Mucosa of descending colon (tissue), 3 donors: Measurements from ENCODE around the gene ARHGDIG. TPM values are rescaled to one million over a fixed set of nuclear protein-coding genes. Genes with fewer than 3 reads are reported as not detected.

ENCODE experiments used
- ATAC-seq: fragments of 200-7000 bp; cut with Tn5 transposase; one replicate; pipeline ENCODE4 v1.9.1; 2020; ENCODE audit warnings: mild to moderate bottlenecking, moderate library complexity
- DNase-seq, 3 donors: peaks; one replicate each; pipeline ENCODE4 v3.0.0-alpha.2; 2020
- H3K36me3 ChIP-seq: fragments of 200-600 bp; one replicate; pipeline ENCODE4 v1.8.0; 2021; ENCODE audit warnings: low read depth, mild to moderate bottlenecking
- H3K4me1 ChIP-seq: fragments of 200-600 bp; one replicate; pipeline ENCODE4 v1.8.0; 2021; ENCODE audit warnings: low read depth, mild to moderate bottlenecking
- H3K4me3 ChIP-seq: fragments of 200-600 bp; one replicate; pipeline ENCODE4 v1.8.0; 2021; ENCODE audit warnings: mild to moderate bottlenecking
- H3K9me3 ChIP-seq: fragments of 200-600 bp; one replicate; pipeline ENCODE4 v1.8.0; 2021; ENCODE audit warnings: mild to moderate bottlenecking
- intact Hi-C, 2 donors: fragments of 100-400 bp; cut with DNase I in 1 of 2; cut with micrococcal nuclease in 1 of 2; formaldehyde crosslinking; loops; one replicate each; pipeline versions ENCODE4 v1.11.0 to v1.11.1; 2022; cut with DNase I, micrococcal nuclease
- total RNA-seq, 3 donors: library from RNA; stranded (reverse); fragmentation: NEBNext Ultra II Directional in 2 of 3; extraction: Animal tissue kit (Norgen Biotek cat#: 25700) in 2 of 3; gene quantifications; one replicate each; pipeline versions ENCODE4 v1.2.1 to v1.2.4, GENCODE V29; 2021 to 2023
- TF ChIP-seq, protein P1 (sequence below): fragments of 200-600 bp; IDR thresholded peaks from one replicate; pipeline ENCODE4 v1.8.0; 2022; ENCODE audit warnings: antibody characterized with exemption, mild to moderate bottlenecking
- donor health status: DM: no; HTN: no; CAD: no; lungs with moderate emphysema.
- donor health status: DM: no; HTN: no; CAD: no.
- donor health status: DM: no; HTN: yes; CAD: no.

Gene ARHGDIG
- total RNA-seq, 3 donors from 2014 or later: 1.7 to 6.8 (median 1.9) TPM

DNA sequence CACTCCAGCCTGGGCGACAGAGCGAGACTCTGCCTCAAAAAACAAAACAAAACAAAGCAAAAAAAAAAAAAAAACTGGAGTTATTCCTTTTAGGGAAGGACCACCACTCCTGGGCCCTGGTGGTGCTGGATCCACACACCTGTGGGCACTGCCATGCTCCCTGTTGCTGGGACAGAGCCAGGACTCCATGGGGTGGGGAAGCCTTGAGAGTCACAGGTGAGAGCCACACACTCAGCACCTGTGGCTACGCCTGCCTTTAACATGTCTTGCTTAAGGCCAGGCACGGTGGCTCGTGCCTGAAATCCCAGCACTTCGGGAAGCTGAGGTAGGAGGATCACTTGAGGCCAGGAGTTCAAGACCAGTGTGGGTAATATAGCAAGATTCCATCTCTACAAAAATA lies 20.8 kb downstream of the ARHGDIG start:
- H3K36me3 ChIP-seq: no peaks in the 10 kb centered on the region
- no peaks in the 10 kb centered on the region for H3K4me1 ChIP-seq
- ATAC-seq (no peak), DNase-seq (no peak)
- no peak overlapping the region for H3K4me3 ChIP-seq
- intact Hi-C loops: no loop called here
- no peaks in the 10 kb centered on the region for H3K9me3 ChIP-seq
- TF ChIP-seq, protein P1, sequence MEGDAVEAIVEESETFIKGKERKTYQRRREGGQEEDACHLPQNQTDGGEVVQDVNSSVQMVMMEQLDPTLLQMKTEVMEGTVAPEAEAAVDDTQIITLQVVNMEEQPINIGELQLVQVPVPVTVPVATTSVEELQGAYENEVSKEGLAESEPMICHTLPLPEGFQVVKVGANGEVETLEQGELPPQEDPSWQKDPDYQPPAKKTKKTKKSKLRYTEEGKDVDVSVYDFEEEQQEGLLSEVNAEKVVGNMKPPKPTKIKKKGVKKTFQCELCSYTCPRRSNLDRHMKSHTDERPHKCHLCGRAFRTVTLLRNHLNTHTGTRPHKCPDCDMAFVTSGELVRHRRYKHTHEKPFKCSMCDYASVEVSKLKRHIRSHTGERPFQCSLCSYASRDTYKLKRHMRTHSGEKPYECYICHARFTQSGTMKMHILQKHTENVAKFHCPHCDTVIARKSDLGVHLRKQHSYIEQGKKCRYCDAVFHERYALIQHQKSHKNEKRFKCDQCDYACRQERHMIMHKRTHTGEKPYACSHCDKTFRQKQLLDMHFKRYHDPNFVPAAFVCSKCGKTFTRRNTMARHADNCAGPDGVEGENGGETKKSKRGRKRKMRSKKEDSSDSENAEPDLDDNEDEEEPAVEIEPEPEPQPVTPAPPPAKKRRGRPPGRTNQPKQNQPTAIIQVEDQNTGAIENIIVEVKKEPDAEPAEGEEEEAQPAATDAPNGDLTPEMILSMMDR: no peak

DNA sequence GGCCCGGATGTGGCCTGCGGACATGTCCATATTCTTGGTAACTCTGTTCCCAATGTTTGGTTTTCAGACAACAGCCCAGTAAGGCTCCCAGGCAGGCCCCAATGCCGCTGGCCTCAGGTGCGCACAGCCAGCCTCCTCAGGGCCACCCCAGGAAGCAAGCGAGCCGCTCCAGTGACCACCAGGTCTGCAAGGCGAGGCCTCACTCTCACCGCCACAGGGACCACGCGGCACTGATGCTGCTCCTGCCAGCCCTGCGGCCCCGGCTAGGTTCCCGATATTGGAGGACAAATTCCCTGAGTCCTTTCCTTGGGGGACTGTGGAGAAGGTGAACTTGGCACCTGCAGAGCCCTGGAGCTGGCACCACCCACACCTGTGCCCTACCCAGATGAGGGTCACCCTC lies 21.6 kb downstream of the ARHGDIG start:
- TF ChIP-seq, protein P1: no peak
- intact Hi-C loops: no loop called here

DNA sequence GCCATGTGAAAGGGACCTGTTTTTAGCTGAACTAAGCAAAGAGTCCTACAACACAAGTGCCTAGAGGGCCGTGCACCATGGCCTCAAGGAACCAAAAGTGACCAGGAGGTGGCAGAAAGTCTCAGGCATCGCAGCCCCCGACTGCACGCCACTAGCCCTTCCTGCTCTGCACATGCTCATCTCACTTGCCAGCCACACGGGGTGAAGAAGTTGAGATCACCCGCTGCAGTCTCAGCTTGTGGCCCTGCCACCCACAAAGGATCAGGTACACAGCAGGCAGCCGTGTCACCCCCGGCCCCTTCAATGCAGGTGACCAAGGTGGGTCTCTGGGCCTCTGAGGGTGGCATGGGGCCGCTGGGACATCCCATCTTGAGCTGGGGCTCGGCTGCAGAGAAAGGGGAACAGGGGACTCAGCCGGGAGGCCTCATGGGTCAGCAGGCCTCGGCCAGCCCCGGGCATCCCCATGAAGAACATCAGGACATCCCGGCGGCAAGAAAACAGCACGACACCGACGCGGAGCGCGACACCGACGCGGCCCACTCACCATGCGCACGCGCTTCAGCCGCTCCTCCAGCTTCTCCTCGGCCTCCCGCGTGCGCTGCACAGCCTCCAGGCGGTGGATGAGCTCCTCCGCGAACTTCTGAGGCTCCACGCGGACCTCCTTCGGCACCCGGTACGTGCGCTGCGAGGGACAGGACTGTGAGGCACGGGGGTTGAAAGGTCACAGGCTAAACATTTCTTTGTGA lies 23.5 kb downstream of the ARHGDIG start:
- ATAC-seq: peak; percentile 57
- Histone ChIP-seq H3K4me3 (no peak overlapping the region), H3K9me3 (no peaks in the 10 kb centered on the region), H3K36me3 (no peaks in the 10 kb centered on the region), H3K4me1 (no peaks in the 10 kb centered on the region)
- TF ChIP-seq, protein P1: no peak
- intact Hi-C loops: no loop called here
- peak in 2 of 3 donors; percentile 35 to 43 for DNase-seq

More for the DNA sequence above, 21.6 kb downstream of the ARHGDIG start:
- Histone ChIP-seq H3K9me3 (no peaks in the 10 kb centered on the region), H3K4me3 (no peak overlapping the region), H3K36me3 (no peaks in the 10 kb centered on the region), H3K4me1 (no peaks in the 10 kb centered on the region)
- ATAC-seq (no peak), DNase-seq (no peak)

DNA sequence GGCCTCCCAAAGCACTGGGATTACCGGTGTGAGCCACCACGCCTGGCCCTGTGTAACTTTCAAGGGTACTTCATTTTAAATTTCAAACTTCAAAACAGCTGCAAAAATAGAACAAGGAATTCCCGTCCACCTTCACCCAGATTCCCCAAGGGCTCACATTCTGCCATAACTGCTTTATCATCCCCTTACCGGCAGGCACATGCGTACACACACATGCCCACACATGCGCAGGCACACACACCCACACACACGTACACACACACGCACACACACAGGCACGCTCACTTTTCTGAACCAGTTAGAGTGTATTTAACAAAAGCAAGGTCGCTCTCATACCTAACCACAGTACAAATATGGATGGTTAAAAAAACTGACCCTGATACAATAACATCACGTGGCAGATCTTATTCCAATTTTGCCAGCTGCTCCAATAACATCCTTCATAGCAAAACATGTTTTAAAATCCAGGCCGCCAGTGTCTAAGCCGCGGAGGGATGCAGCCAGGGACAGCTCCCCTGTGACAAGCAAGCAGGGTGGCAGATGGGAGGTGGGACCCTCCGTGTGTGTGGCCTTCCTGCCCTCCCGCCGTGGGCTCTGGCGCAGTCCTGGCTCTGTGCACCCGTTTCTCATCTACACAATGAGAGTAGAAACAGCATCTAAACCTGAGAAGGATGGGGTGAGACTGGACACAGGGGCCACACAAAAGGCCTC lies 25.7 kb downstream of the ARHGDIG start:
- Histone ChIP-seq H3K4me3 (no peak overlapping the region), H3K9me3 (no peaks in the 10 kb centered on the region), H3K4me1 (no peaks in the 10 kb centered on the region), H3K36me3 (no peaks in the 10 kb centered on the region)
- intact Hi-C loops: no loop called here
- TF ChIP-seq, protein P1: no peak
- ATAC-seq: no peak
- DNase-seq: no peak

DNA sequence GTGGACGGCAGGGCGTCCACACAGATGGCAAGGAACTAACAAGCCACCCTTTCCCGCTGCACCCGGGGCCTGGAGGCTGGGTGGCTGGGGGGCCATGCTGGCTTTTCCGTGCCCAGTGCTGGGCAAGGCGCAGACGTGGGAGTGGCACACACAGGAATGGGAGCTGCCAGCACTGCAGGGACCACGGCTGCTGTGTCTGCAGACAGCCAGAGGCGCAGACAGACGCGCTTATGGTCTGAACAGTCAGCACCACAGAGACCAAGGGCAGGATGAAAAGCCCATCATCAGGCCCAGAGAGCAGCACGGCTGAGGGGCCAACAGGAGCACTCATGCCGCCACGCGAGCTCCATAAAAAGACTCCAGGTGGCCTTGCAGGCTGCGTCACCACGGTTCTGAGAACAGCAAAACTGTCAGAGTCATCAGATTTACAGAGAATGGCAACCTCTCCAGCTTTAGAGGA lies 26.6 kb downstream of the ARHGDIG start:
- no peaks in the 10 kb centered on the region for H3K36me3 ChIP-seq
- ATAC-seq (no peak), DNase-seq (no peak)
- H3K4me3 ChIP-seq: no peak overlapping the region
- TF ChIP-seq, protein P1: no peak
- intact Hi-C loops: no loop called here
- H3K4me1 ChIP-seq: no peaks in the 10 kb centered on the region
- H3K9me3 ChIP-seq: no peaks in the 10 kb centered on the region
